Suprapubic skin (tissue), 4 donors: ENCODE data around the gene MYORG.

Experiments
- EP300 ChIP-seq: sonication (generic); formaldehyde crosslinking; IDR thresholded peaks from one replicate; pipeline ENCODE4 v1.6.1; 2017; ENCODE audit warnings: antibody characterized with exemption
- POLR2A ChIP-seq, 2 donors: fragments of 450-650 bp; IDR thresholded peaks; one replicate each; pipeline ENCODE4 v1.6.1; 2017; ENCODE audit warnings: antibody characterized with exemption in 2 of 2, mild to moderate bottlenecking in 2 of 2, moderate library complexity in 2 of 2
- POLR2AphosphoS5 ChIP-seq, 3 donors: sonication (generic); formaldehyde crosslinking; IDR thresholded peaks; one replicate each; pipeline ENCODE4 v1.6.1; 2017; ENCODE audit warnings: antibody characterized with exemption in 3 of 3
- TF ChIP-seq, protein P1 (sequence below), 2 donors: fragments of 200-600 bp in 1 of 2; fragments of 450-650 bp in 1 of 2; sonication (generic) in 1 of 2; IDR thresholded peaks; one replicate each; pipeline ENCODE4 v1.5.1; 2016 to 2019; ENCODE audit warnings: antibody characterized with exemption in 2 of 2, mild to moderate bottlenecking in 1 of 2, moderate library complexity in 1 of 2

DNA sequence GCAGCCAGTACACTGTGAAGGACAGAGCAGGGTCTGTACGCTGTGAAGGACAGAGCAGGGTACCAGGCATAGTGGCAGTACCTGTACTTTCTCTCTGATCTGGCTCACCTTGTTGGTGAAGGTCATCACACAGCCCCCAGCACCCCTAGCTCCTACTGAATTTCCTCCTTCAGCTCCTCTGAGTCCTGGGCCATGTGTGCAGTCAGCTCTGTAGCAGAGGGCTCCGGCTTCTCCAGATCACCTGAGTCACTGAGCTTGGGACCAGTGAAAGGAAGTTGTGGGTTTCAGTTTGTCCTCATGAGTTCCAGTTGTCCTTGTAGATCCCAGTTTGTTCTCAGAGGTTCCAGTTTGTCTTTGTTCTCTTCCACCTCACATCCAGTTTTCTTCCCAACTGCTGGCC lies 41.8 kb downstream of the MYORG start:
- TF ChIP-seq POLR2A (IDR thresholded peaks at IDR 0.05) (no peak), POLR2AphosphoS5 (IDR thresholded peaks at IDR 0.05) (no peak), EP300 (no peak)
- TF ChIP-seq, protein P1, sequence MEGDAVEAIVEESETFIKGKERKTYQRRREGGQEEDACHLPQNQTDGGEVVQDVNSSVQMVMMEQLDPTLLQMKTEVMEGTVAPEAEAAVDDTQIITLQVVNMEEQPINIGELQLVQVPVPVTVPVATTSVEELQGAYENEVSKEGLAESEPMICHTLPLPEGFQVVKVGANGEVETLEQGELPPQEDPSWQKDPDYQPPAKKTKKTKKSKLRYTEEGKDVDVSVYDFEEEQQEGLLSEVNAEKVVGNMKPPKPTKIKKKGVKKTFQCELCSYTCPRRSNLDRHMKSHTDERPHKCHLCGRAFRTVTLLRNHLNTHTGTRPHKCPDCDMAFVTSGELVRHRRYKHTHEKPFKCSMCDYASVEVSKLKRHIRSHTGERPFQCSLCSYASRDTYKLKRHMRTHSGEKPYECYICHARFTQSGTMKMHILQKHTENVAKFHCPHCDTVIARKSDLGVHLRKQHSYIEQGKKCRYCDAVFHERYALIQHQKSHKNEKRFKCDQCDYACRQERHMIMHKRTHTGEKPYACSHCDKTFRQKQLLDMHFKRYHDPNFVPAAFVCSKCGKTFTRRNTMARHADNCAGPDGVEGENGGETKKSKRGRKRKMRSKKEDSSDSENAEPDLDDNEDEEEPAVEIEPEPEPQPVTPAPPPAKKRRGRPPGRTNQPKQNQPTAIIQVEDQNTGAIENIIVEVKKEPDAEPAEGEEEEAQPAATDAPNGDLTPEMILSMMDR (IDR thresholded peaks at IDR 0.05): no peak
